ENCODE data around the gene ADGRD2.

Gene ADGRD2

GRCh38 chr9:124477648-124478285, 27.5 kb downstream of the ADGRD2 start:
- DNase-seq (ENCODE audit: low read depth in 3 of 3, low spot score in 1 of 3) = no peak

DNA sequence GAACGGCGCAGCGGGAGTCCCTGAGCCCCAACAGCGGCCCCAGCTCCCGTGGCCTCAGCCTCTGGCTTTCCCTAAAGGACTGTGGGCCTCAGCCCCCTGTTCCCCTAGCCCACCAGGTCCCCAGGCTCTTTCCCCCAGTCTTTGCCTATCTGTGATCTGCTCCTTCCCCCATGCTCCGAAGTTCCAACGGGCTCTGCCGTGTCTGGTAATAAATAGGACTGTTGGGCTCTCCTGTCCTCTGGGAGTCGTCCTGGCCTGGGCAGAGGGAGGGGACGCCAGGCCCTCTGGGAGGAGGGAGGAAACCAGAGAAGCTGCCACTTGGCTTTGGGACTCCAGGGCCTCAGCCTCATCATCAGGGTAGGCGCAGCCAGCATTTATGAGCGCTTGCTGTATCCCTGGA, 28.1 kb downstream of the ADGRD2 start:
- DNase-seq (ENCODE audit: low read depth in 3 of 3, low spot score in 1 of 3) = no peak

DNA sequence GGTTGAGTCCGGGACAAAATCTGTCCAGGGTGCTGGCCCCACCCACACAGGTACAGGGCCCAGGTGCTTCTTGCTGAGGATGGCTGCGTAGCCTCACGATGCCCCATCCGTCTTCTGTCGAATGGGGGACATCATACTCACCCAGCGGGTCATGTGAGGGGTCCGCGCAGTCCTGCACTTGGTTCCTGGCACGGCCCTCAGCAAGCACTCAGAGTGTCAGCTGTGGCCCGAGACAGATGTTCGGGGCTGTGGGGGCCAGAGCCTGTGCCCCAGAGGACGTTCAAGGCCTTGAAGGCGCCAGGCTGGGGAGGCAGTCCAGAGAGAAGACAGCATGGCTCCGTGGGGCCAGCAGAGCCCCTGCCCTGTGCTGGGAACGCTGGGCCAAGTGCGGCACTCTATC, 29.1 kb downstream of the ADGRD2 start:
- no peak for DNase-seq (ENCODE audit: low read depth in 3 of 3, low spot score in 1 of 3)

DNA sequence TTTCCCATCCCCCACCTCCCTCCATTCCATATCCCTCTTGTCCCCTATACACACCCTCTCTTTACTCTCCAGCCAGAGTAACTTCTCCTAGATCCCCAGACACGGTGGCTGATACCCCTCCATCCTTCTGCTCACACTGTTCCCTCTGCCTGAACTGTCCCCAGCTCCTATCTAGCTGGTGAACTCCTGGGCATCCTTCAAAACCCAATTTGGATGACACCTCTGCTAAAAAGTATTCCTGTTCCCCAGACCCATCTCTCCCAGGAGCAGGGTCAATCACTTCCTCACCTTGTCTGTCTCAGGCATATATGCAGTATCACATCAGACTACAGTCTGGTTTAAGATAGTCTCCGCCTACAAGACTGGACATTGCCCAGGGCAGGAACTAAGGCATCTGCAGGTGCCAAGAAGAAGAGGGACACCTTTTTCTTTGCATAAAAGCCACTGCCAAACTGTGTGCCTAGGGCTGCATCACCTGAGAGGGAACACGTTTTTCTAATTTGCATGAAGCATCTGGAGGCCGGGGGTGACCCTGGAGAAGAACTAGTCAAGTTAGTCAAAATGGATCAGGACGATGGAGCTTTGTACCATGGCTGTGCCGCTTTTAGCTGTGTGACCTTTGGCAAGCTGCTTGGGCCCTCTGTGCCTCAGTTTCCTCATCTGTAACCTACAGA, 29.8 kb downstream of the ADGRD2 start:
- no peak for DNase-seq (ENCODE audit: low read depth in 3 of 3, low spot score in 1 of 3)

DNA sequence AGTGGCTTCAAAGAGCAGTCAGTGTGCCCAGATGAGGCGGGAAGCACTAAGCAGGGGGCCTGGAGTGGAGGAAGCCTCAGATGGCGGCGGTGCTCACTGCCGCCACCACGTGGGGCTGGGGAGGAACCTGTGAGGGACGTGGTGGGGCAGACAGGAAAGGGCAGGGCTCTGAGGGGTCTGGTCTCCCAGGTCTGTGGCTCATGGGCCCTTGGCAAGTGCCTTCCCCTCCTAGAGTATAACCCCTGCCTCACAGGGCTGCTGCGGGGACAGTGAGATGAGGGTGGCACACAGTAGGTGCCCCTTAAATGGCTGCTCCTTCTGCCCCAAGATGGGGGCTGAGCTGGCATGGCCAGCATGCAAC, 30.4 kb downstream of the ADGRD2 start:
- no peak for DNase-seq (ENCODE audit: low read depth in 3 of 3, low spot score in 1 of 3)

DNA sequence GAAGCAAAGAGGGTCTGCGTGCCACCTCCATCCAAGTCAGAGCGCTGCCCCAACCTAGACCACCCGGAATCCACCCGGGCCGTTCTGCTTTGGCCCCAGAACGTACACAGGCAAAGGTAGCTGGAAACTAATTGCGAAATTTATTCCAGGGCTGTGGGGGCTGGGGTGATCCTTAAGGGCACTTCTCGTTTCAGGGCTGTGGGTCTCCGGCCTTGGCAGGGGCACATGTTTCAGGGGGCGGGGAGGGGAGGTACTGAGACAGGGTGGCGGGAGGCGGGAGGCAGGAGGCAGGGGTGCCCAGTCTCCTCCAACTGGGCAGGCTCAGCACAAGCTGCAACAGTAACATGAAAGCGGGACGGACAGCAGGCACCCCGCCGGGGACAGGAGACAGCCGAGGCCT, 30.9 kb downstream of the ADGRD2 start:
- no peak for DNase-seq (ENCODE audit: low read depth in 3 of 3, low spot score in 1 of 3)

DNA sequence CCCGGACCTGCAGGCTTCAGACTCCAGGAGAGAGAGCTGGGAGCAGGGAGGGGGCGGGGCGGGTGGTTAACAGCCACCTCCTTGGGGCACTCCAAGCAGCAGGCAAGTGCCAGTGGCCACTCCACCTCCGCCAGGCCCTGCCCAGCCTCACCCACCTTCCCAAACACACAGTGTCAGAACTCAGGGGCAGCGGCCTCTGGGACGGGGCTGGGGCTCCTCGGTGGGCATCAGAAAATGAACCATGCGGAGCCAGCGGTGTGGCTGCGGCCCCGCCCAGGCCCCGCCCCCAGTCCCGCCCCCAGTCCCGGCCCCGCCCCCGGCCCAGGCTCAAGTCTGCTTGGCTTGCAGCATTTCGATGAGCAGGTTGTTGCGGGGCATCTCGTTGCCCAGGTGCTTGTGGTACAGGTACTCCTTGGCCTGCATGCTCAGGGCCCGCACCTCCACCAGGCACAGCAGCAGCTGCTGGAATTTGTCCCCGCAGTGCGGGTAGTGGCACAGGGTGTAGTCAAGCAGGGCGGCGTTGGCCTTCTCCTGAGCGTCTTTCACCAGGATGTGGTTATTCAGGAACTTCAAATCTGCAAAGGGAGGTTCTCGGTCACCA, 32.3 kb downstream of the ADGRD2 start:
- no peak for DNase-seq (ENCODE audit: low read depth in 3 of 3, low spot score in 1 of 3)

- no peak for DNase-seq (ENCODE audit: low read depth in 3 of 3, low spot score in 1 of 3)
Observed at GRCh38 chr9:124483481-124483880, 33.2 kb downstream of the ADGRD2 start.

- no peak for DNase-seq (ENCODE audit: low read depth in 3 of 3, low spot score in 1 of 3)
Observed at GRCh38 chr9:124485201-124485600, 35.0 kb downstream of the ADGRD2 start.

GRCh38 chr9:124485936-124486335, 35.7 kb downstream of the ADGRD2 start:
- no peak for DNase-seq (ENCODE audit: low read depth in 3 of 3, low spot score in 1 of 3)

DNA sequence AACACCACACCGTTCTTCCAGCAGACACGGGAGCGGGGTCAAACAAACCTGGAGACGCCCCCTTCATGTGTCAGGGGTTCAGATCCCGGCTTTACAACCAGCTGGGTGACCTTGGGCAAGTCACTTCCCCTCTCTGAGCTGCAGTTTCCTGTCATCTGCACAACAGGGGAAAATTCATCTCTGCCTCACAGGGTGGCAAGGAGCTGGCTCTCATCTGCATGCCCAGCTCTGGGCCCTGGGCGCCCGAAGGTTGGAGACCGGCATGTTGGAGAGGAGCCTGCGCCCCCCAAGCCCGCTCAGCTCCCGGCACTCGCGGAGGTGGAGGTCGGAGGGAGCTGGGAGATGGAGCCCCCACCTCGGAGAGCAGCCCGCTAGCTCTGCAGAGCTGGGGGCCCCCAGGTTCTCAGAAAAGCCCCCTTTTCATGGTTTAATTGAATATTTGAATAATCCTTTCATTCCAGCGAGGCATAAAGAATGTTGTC, 36.6 kb downstream of the ADGRD2 start:
- DNase-seq (ENCODE audit: low read depth in 3 of 3, low spot score in 1 of 3) = no peak

GRCh38 chr9:124487260-124488182, 37.3 kb downstream of the ADGRD2 start:
- no peak for DNase-seq (ENCODE audit: low read depth in 3 of 3, low spot score in 1 of 3)

DNA sequence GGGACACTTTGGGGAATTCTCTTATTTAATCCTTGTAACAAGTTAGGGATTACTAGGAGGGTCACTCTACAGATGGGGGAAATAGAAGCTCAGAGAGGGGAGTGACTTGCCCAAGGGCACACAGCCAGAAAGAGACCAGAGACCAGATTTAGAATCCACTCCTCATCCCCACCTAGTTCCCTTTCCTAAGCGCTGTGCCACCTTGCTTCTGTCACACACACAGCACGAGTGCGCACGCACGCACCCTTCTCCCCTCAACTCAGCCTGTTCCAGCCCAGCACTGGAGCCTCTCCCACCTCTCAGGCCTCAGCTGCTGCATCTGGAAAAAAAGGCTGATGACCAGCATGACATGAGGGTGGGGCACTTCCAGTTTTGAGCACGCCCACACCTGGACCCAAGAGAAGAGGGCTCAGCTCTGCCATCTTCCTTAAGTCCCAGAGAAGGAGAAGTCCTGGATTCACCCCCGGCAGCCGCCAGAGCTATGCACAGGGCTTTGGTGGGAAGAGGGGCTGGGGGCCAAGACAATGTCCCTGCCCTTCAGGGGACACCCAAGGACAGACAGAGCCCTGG, 38.5 kb downstream of the ADGRD2 start:
- no peak for DNase-seq (ENCODE audit: low read depth in 3 of 3, low spot score in 1 of 3)

GRCh38 chr9:124489222-124489621, 39.0 kb downstream of the ADGRD2 start:
- DNase-seq (ENCODE audit: low read depth in 3 of 3, low spot score in 1 of 3) = no peak

- DNase-seq (ENCODE audit: low read depth in 3 of 3, low spot score in 1 of 3) = no peak
Observed at GRCh38 chr9:124490004-124490403, 39.8 kb downstream of the ADGRD2 start.

- no peak for DNase-seq (ENCODE audit: low read depth in 3 of 3, low spot score in 1 of 3)
Observed at GRCh38 chr9:124491049-124491975, 41.1 kb downstream of the ADGRD2 start.

- no peak for DNase-seq (ENCODE audit: low read depth in 3 of 3, low spot score in 1 of 3)
Observed at GRCh38 chr9:124492818-124493217, 42.6 kb downstream of the ADGRD2 start.

DNA sequence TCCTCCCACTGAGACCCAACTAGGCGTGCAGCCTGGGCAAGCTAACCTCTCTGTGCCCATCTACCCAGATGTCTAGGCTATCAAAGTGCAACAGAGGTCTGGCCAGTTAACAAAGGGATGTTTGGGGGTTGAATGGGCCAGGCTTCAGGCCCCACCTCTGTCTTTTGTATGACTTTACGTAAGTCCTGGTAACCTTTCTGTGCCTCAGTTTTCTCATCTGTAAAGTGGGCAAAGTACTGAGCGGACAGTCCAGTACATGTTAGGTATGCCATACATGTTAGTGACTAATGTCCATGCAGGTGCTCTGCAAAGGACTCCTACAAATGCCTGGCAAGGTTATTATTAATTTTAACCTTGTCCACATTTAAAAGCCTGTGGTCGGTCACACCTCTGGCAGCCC, 43.0 kb downstream of the ADGRD2 start:
- no peak for DNase-seq (ENCODE audit: low read depth in 3 of 3, low spot score in 1 of 3)

- no peak for DNase-seq (ENCODE audit: low read depth in 3 of 3, low spot score in 1 of 3)
Observed at GRCh38 chr9:124493794-124494479, 43.7 kb downstream of the ADGRD2 start.

All from stimulated activated CD4-positive, alpha-beta T cell treated with anti-CD3 and anti-CD28 coated beads, TNF-alpha, amount 100 ng/mL, for 1 hour (primary cell).